CD4-positive, alpha-beta T cell treated with Interleukin-12 subunit alpha and Interleukin-12 subunit beta, for 1 hour (primary cell): ENCODE results near the gene PCDHGB5.
"Not testable (repeated sequence)": the region's sequence is repeated elsewhere in the genome, so short reads cannot be mapped to it uniquely, and the experiment has no call there.

Experiments
- DNase-seq: peaks from one replicate; pipeline ENCODE4 v3.0.0-alpha.2; 2020

Gene PCDHGB5

DNA sequence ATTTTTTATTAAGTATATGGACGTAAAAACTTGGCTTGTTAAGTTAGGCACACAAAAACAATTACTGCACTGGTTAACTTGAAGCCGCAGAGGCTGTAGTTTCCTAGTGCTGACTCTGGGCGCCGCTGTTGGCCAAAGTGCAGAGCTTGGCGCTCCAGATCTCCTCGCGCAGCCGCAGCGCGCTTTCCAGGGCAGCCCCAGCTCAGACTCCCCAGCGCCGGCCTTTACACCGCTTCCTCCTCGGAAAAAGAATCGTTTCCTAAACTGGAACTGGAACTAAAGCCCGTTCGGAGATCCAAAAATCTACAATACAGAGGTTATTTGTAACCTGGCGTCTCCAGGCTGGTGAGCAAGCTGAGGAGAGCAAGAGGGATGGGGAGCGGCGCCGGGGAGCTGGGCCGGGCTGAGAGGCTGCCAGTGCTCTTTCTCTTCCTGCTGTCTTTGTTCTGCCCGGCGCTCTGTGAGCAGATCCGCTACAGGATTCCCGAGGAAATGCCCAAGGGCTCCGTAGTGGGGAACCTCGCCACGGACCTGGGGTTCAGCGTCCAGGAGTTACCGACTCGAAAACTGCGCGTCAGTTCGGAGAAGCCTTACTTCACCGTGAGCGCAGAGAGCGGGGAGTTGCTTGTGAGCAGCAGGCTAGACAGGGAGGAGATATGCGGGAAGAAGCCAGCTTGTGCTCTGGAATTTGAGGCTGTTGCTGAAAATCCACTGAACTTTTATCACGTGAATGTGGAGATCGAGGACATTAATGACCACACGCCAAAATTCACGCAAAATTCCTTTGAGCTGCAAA lies at the start of gene PCDHGB5:
PCDHGB5 (plus strand) TSS at position 192 of the 796 bp plus-strand sequence; CDS start at position 373, 181 bp downstream.
- DNase-seq, result peak; percentile 44

DNA sequence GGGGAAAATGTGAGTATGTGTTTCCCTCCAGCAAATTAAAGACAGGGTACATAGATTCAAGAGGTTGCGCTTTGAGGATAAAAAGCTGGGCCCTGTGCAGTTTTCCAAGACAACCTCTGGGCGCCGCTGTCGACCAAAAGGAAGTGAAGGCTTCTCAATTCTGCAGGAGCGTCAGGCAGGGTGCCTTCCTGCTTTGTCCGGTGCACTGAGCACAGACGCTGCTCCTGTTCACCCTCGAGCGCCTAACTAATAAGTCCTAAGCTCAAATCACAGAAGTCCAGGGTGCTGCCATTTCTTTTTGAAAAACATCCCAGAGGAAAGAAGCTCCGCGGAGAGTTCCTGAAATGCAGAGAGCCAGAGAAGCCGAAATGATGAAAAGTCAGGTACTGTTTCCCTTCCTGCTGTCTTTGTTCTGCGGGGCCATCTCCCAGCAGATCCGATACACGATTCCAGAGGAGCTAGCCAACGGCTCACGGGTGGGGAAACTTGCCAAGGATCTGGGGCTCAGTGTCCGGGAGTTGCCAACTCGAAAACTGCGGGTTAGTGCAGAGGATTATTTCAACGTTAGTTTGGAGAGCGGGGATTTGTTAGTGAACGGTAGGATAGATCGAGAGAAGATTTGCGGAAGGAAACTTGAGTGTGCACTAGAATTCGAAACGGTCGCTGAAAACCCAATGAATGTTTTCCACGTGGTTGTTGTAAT lies 47.7 kb upstream of the PCDHGB5 start, which contains the start of gene PCDHGB1:
PCDHGB1 (plus strand) TSS at position 183 of the 703 bp plus-strand sequence; CDS start at position 345, 162 bp downstream.
- peak; percentile 41 for DNase-seq

DNA sequence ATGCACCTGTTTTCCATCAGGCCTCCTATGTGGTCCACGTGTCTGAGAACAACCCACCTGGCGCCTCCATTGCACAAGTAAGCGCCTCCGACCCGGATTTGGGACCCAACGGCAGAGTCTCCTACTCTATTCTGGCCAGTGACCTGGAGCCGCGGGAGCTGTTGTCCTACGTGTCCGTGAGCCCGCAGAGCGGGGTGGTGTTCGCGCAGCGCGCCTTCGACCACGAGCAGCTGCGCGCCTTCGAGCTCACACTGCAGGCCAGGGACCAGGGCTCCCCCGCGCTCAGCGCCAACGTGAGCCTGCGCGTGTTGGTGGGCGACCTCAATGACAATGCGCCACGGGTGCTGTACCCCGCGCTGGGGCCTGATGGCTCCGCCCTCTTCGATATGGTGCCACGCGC lies 46.2 kb upstream of the PCDHGB5 start:
- DNase-seq, result no peak

DNA sequence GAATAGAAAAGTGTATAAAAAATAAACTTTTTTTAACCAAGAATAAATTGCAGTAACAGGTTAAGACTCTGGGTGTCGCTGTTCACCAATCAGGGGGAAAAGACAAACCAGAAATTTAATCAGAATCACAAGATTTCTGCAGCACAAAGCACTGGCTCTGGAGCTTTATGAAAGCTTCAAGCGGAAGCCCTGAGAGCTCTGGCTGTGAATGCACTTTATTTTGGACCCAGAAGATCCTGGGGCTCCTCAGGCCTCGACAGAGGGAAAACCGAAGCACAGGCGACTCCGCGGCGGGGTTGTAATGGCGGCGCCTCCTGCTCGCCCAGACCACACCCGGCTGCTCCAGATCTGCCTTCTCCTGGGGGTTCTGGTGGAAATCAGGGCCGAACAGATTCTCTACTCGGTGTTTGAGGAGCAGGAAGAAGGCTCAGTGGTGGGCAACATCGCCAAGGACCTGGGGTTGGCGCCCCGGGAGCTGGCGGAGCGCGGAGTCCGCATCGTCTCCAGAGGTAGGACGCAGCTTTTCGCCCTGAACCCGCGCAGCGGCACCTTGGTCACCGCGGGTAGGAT lies 42.8 kb upstream of the PCDHGB5 start, which contains the start of gene PCDHGA4:
PCDHGA4 (plus strand) TSS at position 122 of the 570 bp plus-strand sequence; CDS start at position 209, 87 bp downstream.
- peak; percentile 5 for DNase-seq

DNA sequence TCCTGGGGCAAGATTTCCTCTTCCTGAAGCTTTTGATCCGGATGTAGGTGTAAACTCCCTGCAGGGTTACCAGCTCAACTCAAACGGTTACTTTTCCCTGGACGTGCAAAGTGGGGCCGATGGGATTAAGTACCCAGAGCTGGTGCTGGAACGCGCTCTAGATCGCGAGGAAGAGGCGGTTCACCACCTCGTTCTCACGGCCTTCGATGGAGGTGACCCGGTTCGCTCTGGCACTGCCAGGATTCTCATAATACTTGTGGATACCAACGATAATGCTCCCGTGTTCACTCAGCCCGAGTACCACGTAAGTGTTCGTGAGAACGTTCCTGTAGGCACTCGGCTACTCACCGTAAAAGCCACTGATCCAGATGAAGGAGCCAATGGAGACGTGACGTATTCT lies 42.1 kb upstream of the PCDHGB5 start:
- DNase-seq, result no peak

DNA sequence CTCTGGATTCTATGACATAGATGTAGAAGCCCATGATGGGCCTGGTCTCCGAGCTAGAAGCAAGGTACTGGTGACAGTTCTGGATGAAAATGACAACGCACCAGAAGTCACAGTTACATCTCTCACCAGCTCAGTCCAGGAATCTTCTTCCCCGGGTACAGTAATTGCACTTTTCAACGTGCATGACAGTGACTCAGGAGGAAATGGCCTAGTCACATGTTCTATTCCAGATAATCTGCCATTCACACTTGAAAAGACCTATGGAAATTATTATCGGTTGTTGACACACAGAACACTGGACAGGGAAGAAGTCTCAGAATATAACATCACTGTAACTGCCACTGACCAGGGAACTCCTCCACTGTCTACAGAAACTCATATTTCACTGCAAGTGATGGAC lies 41.6 kb upstream of the PCDHGB5 start:
- DNase-seq, result no peak

DNA sequence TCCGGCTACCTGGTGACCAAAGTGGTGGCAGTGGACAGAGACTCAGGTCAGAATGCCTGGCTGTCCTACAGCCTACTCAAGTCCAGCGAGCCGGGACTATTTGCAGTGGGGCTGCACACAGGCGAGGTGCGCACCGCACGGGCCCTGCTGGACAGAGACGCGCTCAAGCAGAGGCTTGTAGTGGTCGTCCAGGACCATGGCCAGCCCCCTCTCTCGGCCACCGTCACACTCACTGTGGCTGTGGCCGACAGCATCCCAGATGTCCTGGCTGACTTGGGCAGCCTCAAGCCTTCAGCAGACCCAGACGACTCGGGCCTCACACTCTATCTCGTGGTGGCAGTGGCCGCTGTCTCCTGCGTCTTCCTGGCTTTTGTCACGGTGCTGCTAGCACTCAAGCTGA lies 40.8 kb upstream of the PCDHGB5 start:
- no peak for DNase-seq

DNA sequence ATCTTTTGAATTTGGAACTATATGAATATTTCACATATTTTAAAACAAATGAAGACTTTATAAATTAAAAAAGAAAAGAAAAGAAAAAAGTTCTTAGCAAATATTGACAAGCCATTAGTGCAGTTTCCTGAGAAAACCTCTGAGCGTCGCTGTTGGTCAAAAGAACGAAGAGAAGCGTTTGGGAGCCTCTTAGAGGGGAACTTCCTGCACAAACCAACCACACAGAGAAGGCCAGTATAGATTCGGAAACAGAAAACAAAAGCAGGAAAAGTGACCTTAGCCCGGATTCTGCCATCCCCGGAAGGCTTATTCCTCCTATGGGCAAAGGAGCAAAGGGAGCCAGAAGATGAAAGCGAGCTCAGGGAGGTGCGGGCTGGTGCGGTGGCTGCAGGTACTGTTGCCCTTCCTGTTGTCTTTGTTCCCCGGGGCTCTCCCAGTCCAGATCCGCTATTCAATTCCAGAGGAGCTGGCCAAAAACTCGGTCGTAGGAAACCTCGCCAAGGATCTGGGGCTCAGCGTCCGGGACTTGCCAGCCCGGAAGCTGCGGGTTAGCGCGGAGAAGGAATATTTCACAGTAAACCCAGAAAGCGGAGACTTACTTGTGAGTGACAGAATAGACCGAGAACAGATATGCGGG lies 37.8 kb upstream of the PCDHGB5 start, which contains the start of gene PCDHGB2:
PCDHGB2 (plus strand) TSS at position 205 of the 637 bp plus-strand sequence; CDS start at position 347, 142 bp downstream.
- peak; percentile 50 for DNase-seq

DNA sequence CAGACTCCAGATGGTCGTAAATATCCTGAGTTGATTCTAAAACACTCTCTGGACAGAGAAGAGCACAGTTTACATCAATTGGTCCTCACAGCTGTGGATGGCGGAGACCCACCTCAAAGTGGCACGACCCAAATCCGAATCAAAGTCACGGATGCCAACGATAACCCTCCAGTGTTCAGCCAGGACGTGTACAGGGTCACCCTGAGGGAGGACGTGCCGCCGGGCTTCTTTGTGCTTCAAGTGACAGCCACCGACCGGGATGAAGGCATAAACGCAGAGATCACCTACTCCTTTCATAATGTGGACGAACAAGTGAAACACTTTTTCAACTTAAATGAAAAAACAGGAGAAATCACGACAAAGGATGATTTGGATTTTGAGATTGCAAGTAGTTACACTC lies 37.1 kb upstream of the PCDHGB5 start:
- DNase-seq, result no peak

DNA sequence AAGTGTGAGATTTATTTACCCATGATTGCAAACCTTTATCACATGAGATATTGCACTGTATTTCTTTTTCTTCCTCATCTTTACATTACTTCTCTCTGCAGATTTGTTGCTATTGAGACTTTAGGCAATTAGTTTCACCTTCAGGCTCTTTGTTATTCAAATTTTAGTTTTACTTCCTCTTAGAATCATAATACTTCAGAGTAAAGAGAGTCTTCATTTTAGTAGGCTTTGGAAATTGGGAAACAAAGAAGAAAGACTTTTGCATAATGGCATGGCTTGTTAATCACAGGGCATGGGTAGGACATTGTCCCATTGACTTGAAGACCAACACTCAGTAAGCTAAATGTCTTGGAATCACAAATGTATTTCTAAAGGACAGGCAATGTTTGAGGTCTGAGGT lies 35.0 kb upstream of the PCDHGB5 start:
- DNase-seq, result no peak

DNA sequence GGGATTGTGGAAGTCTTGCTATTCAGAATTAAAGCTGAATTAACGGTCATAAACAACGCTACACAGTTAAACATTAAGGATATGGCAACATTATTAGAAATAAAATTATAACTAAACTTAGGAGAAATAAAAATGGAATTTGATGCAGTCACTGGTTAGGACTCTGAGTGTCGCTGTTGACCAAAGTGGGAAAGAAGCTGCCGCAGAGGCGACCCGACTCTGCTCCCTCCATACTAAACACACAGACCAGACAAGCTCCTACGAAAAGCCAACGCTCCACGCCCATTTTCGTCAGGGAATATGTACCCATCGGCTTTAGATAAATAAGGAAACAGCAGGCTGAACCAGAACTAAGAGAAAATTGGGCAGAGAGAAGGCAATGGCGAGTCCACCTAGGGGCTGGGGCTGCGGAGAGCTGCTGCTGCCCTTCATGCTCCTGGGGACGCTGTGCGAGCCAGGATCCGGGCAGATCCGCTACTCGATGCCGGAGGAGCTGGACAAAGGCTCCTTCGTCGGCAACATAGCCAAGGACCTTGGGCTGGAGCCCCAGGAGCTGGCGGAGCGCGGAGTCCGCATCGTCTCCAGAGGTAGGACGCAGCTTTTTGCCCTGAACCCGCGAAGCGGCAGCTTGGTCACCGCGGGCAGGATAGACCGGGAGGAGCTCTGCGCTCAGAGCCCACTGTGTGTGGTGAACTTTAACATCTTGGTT lies 33.6 kb upstream of the PCDHGB5 start, which contains the start of gene PCDHGA5:
PCDHGA5 (plus strand) TSS at position 211 of the 709 bp plus-strand sequence; CDS start at position 380, 169 bp downstream.
- DNase-seq, result no peak

DNA sequence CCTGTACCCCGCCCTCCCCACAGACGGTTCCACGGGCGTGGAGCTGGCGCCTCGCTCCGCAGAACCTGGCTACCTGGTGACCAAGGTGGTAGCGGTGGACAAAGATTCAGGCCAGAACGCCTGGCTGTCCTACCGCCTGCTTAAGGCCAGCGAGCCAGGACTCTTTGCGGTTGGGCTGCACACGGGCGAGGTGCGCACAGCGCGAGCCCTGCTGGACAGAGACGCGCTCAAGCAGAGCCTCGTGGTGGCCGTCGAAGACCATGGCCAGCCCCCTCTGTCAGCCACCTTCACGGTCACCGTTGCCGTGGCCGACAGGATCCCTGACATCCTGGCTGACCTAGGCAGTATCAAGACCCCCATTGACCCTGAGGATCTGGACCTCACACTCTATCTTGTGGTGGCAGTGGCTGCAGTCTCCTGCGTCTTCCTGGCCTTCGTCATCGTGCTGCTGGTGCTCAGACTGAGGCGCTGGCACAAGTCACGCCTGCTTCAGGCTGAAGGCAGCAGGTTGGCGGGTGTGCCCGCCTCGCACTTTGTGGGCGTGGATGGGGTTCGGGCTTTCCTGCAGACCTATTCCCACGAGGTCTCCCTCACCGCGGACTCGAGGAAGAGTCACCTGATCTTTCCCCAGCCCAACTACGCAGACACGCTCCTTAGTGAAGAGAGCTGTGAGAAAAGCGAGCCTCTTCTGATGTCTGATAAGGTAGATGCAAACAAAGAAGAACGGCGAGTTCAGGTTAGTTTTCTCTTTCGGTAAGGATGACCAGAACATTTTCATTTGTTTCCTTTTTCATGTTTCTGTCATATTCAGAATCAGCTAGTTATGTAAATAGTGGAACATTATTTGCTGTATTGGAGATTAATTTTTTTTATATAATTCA lies 31.5 kb upstream of the PCDHGB5 start:
- DNase-seq, result no peak

DNA sequence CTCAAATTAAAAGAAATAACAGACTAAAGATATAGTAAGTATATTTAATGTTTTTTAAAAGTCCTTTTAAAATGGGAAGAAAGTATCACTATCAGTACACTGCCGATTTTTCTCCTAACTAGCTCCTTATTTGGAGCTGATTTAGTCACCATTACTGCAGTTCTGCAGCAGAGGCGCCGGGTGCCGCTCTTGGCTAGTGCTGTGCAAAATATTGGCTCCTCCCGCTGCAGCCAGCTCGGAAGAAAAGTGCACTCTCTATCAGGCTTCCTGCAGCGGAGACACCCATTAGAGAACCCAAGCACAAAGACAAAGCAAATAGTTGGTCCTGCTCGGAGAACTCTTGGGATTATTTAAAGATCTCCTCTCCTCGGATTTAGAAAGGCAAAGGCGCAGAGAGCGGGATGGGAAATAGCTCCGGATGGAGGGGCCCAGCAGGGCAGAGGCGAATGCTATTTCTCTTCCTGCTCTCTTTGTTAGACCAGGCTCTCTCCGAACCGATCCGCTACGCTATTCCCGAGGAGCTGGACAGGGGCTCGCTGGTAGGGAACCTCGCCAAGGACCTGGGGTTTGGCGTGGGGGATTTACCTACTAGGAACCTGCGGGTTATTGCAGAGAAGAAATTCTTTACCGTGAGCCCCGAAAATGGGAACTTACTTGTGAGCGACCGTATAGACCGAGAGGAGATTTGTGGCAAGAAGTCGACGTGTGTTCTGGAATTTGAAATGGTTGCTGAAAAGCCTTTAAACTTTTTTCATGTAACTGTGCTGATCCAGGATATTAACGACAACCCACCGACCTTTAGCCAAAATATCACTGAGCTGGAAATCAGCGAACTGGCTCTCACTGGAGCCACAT lies 27.5 kb upstream of the PCDHGB5 start, which contains the start of gene PCDHGB3:
PCDHGB3 (plus strand) TSS at position 249 of the 855 bp plus-strand sequence; CDS start at position 402, 153 bp downstream.
- peak; percentile 48 for DNase-seq

DNA sequence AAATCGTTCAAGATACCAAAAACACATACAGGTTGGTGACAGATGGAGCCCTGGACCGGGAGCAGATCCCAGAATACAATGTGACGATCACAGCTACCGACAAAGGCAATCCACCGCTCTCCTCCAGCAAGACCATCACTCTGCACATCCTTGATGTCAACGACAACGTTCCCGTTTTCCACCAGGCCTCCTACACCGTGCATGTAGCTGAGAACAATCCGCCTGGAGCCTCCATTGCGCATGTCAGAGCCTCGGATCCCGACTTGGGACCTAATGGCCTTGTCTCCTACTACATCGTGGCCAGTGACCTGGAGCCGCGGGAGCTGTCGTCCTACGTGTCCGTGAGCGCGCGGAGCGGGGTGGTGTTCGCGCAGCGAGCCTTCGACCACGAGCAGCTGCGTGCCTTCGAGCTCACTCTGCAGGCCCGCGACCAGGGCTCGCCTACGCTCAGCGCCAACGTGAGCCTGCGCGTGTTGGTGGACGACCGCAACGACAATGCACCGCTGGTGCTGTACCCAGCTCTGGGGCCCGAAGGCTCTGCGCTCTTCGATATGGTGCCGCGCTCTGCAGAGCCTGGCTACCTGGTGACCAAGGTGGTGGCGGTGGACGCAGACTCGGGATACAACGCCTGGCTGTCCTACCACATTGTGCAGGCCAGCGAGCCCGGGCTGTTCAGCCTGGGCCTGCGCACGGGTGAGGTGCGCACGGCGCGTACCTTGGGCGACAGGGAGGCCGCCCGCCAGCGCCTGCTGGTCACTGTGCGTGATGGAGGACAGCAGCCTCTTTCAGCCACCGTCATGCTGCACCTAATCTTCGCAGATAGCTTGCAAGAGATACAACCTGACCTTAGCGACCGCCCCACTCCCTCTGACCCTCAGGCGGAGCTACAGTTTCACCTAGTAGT lies 25.9 kb upstream of the PCDHGB5 start:
- DNase-seq, result no peak

DNA sequence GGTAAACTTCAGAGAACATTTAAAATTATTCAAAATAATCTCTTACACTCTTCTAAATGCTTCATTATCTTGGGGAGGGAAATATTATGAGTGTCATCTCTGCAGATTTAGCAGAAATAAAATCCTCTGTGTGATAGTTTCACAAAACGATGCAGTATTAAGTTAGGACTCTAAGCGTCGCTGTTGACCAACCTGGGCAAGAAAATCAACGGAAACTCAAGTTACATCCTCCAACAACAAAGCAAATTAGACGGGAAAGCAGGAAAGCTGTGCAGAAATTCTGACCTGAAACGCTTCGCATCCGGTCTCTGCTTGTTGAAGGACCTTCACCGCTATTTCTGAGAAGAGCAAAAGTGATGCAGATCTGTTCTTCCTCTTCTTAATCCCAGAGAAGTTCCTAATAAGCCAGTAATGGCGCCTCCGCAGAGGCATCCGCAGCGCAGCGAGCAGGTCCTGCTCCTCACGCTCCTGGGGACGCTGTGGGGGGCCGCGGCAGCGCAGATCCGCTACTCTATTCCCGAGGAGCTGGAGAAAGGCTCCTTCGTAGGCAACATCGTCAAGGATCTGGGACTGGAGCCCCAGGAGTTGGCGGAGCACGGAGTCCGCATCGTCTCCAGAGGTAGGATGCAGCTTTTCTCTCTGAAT lies 24.0 kb upstream of the PCDHGB5 start, which contains the start of gene PCDHGA6:
PCDHGA6 (plus strand) TSS at position 219 of the 645 bp plus-strand sequence; CDS start at position 412, 193 bp downstream.
- DNase-seq, result peak; percentile 13

DNA sequence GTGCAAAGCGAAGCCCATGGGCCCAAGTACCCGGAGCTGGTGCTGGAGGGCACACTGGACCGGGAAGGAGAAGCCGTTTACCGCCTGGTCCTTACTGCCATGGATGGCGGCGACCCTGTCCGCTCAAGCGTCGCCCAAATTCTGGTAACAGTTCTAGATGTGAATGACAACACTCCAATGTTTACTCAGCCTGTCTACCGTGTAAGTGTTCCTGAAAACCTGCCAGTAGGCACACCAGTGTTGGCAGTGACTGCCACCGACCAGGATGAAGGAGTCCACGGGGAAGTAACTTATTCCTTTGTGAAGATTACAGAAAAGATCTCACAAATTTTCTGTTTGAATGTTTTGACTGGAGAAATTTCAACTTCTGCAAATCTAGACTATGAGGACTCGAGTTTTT lies 23.1 kb upstream of the PCDHGB5 start:
- DNase-seq, result no peak

DNA sequence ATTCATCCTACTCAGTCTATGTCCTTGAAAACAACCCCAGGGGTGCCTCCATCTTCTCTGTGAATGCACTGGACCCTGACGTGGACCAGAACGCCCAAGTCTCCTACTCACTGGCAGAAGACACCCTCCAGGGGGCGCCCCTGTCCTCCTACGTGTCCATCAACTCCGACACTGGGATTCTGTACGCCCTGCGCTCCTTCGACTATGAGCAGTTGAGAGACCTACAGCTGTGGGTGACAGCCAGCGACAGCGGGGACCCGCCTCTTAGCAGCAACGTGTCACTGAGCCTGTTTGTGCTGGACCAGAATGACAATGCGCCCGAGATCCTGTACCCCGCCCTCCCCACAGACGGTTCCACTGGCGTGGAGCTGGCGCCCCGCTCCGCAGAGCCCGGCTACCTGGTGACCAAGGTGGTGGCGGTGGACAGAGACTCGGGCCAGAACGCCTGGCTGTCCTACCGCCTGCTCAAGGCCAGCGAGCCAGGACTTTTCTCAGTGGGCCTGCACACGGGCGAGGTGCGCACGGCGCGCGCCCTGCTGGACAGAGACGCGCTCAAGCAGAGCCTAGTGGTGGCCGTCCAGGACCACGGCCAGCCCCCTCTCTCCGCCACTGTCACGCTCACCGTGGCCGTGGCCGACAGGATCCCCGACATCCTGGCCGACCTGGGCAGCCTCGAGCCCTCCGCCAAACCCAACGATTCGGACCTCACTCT lies 22.1 kb upstream of the PCDHGB5 start:
- DNase-seq, result not testable (repeated sequence)
